Fibroblast of mammary gland (primary cell): ENCODE data around the gene ANKRD13A.

ENCODE experiments used
- DNase-seq: peaks from one replicate; pipeline ENCODE4 v3.0.0-alpha.2; 2010; ENCODE audit warnings: low read depth
- H3K4me3 ChIP-seq: 2 replicates; pipeline ENCODE4 v1.5.1; 2011; ENCODE audit warnings: low read depth, mild to moderate bottlenecking, low read length, moderate library complexity; ENCODE audit not compliant: control insufficient read depth
- TF ChIP-seq, protein P1 (sequence below): conservative IDR thresholded peaks from 2 replicates; pipeline ENCODE4 v1.5.1; 2011; ENCODE audit warnings: low read depth, low read length, inconsistent platforms; ENCODE audit not compliant: control insufficient read depth, insufficient read depth

The ANKRD13A gene

DNA sequence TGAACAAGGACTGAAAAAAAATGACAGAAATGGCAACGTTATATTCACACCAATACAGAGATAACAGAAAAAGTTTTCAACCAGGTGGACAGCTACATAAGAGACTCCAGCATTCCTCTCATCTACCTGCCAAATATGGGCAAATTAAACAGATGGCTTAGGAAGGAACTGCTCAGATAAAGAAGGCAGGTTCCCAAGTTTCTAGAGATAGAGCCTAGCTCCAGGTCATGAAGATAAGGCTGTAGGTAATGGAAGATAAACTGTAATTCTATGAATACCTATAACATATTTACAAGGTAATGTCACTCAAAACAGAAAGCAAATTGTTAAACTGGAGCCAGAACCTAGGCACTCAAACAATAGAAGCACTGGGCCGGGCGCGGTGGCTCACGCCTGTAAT is 45.6 kb upstream of the ANKRD13A start:
- DNase-seq = no peak
- TF ChIP-seq, protein P1, sequence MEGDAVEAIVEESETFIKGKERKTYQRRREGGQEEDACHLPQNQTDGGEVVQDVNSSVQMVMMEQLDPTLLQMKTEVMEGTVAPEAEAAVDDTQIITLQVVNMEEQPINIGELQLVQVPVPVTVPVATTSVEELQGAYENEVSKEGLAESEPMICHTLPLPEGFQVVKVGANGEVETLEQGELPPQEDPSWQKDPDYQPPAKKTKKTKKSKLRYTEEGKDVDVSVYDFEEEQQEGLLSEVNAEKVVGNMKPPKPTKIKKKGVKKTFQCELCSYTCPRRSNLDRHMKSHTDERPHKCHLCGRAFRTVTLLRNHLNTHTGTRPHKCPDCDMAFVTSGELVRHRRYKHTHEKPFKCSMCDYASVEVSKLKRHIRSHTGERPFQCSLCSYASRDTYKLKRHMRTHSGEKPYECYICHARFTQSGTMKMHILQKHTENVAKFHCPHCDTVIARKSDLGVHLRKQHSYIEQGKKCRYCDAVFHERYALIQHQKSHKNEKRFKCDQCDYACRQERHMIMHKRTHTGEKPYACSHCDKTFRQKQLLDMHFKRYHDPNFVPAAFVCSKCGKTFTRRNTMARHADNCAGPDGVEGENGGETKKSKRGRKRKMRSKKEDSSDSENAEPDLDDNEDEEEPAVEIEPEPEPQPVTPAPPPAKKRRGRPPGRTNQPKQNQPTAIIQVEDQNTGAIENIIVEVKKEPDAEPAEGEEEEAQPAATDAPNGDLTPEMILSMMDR = no peak
- no peak overlapping the region for H3K4me3 ChIP-seq

DNA sequence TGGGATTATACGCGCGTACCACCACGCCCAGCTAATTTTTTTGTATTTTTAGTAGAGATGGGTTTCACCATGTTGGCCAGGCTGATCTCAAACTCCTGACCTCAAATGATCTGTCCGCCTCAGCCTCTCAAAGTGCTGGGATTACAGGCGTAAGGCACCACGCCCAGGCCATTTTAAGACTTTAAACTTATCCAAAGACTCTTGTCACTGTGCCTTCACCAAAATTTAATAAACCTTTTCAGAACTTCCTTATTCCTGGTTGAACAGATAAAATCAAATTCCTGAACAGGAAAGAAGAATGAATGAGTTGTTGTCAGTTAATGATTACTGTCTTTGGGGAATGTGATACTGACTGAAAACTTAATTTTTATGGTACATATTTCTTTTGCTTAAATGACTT is 40.9 kb upstream of the ANKRD13A start:
- H3K4me3 ChIP-seq = no peak overlapping the region
- no peak for DNase-seq
- TF ChIP-seq, protein P1 = no peak

DNA sequence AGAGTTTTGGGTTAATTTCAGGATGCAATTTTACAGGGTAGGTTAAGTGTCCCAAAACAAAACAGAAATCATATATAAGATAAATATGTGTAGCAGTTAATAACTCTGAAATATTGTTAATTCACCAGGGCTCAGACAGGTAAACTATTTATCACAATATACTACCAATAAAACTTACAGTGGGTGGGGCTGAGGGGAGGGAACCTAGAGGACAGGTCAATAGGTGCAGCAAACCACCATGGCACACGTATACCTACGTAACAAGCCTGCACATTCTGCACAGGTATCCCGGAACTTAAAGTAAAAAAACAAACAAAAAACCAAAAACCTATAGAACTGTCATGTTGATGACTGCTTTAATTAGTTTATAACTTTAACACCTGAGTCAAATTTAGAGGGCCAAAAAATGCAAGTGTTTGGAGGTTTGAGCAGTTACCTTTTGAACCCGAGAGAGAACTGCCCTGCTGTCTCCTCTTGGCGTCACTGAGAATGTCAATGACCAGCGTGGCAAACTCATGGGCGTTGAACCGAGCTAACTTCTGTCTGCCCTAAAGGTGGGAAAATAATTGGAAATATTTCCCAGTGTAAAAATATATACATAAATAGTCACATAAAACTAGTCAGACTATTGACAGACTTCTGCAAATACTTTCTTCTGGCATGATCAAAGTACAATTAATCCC is 39.7 kb upstream of the ANKRD13A start:
- TF ChIP-seq, protein P1 = no peak
- no peak for DNase-seq
- no peak overlapping the region for H3K4me3 ChIP-seq

DNA sequence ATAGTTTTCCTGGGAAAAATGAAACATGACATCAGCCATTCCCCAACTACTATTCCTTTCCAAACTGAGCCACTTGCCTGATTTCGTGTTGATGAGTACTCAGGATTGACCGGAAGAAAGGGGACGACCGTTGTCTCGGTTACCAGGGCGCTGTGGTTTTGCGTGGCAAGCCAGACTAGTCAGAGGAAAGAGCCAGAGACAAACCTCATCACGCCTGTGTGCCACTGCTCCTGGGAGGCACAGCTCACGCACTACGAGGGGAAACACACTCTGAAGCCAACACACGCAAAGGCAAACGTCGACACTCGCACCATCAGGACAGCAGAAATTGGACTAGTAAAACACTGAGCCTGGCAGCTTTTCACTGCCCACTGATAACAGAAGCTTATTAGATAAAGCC is 38.0 kb upstream of the ANKRD13A start:
- TF ChIP-seq, protein P1 = no peak
- no peak for DNase-seq
- H3K4me3 ChIP-seq = no peak overlapping the region

DNA sequence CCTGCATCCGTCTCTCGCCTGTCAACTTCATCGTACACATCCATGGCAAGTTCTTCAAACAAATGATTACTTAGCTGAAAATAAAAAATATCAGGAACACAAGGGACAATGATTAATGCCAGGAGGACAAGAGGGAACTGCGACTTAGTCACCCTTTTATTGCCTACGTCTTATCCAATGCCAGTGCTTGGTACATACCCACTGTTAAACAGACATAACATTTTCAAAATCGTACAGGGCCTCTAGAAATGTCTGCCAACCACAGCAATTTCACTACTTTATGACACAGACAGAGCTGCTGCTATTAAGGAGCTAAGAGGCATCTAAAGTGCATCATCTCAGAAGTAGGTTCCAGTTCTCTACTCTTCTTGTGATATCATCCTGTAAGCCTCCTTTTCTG is 37.6 kb upstream of the ANKRD13A start:
- no peak for DNase-seq
- TF ChIP-seq, protein P1 = no peak
- H3K4me3 ChIP-seq = no peak overlapping the region

DNA sequence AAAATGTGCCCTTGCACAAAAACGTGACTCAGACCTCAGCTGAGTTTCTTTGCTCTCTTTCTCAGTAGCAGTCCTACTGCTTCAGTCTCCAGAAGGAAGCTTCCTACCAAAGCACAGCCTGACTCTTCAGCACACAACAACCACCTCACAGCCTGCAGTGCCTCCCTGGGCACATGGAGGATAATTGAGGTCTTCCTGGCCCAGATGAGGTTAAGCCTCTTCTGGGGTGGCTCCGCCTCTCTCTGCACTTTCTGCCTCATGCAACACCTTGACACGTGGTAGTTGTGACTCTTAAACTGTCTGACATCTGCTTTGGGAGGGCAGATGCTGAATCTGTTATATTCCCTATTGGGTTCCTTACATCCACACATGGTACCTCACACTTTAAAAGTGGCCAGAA is 36.8 kb upstream of the ANKRD13A start:
- TF ChIP-seq, protein P1 = no peak
- DNase-seq = no peak
- no peak overlapping the region for H3K4me3 ChIP-seq

DNA sequence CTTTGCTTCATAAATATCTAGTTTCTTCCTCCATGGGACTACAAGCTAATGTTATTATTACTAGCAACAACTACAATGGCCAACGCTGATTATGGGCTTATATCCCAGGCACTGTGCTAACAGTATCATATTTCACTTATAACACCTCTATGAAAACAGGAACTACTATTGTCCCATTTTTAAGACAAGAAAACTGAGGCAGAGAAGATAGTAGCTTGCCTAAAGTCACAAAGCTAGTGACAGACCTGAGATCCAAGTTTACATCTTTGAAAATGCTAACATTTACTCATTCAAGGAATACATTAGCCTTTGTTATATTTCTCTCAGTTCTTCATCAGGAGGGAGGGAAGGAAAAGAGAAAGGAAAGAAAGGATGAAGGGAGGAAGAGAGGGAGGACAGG is 35.9 kb upstream of the ANKRD13A start:
- TF ChIP-seq, protein P1 = no peak
- no peak overlapping the region for H3K4me3 ChIP-seq

More for the DNA sequence above, 35.9 kb upstream of the ANKRD13A start:
- DNase-seq = no peak
